ENCODE measurements around the gene RBPJL. TPM values are rescaled to one million over a fixed set of nuclear protein-coding genes. Genes with fewer than 3 reads are reported as not detected.

Gene RBPJL
- total and polyA plus RNA-seq, 2 of the 13 experiments (the other 11 are each of a cell fraction or from before 2014, with no cell fraction given): not detected

DNA sequence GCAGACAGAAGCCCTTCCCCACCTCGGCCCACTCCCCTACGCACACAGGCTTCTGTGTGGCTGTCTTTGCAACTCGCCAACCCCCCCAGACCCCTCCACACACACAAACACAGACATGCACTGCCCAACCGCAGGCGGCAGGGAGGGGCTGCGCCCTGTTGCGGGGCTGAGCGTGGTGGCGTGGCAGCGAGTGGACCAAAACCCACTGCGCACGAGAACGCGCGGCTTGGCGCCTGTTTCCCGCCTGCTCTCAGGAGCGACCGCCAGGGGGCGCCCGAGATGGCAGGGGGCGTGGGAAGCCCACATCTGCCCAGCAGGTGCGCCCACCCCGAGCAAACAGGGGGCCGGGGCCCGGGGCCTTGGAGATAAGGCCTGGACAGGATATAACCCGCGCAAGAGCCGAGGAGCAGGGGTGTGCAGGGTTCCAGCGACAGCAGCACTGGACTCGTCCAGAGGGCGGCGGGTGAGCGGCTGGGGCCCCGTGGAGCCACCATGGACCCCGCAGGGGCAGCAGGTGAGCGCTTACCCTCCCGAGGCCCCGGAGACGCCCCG lies at the start of gene RBPJL (continued):
- TF ChIP-seq RXRA (CRISPR knock-in tag; IDR thresholded peaks at IDR 0.05) (0 out of 2 replicates have a peak, but pooled peaks have one; percentile 12), POGZ (CRISPR knock-in tag; IDR thresholded peaks at IDR 0.05) (peak; percentile 40; the same call in 1 of the 2 replicates), MEIS2 (CRISPR knock-in tag; IDR thresholded peaks at IDR 0.05) (0 out of 2 replicates have a peak, but pooled peaks have one; percentile 30), ZNF572 (CRISPR knock-in tag; IDR thresholded peaks at IDR 0.05) (peak; percentile 90; the same call in 1 of the 2 replicates), GABPB1 (CRISPR knock-in tag; IDR thresholded peaks at IDR 0.05) (peak; percentile 46; the same call in 1 of the 2 replicates), ZMYM3 (CRISPR knock-in tag; IDR thresholded peaks at IDR 0.05) (peak; percentile 42; the same call in 1 of the 2 replicates), ZNF382 (CRISPR knock-in tag; IDR thresholded peaks at IDR 0.05; ENCODE audit: borderline replicate concordance) (no peak), ZNF605 (CRISPR knock-in tag; IDR thresholded peaks at IDR 0.05) (0 out of 2 replicates have a peak, but pooled peaks have one; percentile 44)
- TF ChIP-seq, protein P1, sequence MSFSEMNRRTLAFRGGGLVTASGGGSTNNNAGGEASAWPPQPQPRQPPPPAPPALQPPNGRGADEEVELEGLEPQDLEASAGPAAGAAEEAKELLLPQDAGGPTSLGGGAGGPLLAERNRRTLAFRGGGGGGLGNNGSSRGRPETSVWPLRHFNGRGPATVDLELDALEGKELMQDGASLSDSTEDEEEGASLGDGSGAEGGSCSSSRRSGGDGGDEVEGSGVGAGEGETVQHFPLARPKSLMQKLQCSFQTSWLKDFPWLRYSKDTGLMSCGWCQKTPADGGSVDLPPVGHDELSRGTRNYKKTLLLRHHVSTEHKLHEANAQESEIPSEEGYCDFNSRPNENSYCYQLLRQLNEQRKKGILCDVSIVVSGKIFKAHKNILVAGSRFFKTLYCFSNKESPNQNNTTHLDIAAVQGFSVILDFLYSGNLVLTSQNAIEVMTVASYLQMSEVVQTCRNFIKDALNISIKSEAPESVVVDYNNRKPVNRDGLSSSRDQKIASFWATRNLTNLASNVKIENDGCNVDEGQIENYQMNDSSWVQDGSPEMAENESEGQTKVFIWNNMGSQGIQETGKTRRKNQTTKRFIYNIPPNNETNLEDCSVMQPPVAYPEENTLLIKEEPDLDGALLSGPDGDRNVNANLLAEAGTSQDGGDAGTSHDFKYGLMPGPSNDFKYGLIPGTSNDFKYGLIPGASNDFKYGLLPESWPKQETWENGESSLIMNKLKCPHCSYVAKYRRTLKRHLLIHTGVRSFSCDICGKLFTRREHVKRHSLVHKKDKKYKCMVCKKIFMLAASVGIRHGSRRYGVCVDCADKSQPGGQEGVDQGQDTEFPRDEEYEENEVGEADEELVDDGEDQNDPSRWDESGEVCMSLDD (CRISPR knock-in tag; IDR thresholded peaks at IDR 0.05; ENCODE audit: borderline replicate concordance): no peak
- TF ChIP-seq, protein P2, sequence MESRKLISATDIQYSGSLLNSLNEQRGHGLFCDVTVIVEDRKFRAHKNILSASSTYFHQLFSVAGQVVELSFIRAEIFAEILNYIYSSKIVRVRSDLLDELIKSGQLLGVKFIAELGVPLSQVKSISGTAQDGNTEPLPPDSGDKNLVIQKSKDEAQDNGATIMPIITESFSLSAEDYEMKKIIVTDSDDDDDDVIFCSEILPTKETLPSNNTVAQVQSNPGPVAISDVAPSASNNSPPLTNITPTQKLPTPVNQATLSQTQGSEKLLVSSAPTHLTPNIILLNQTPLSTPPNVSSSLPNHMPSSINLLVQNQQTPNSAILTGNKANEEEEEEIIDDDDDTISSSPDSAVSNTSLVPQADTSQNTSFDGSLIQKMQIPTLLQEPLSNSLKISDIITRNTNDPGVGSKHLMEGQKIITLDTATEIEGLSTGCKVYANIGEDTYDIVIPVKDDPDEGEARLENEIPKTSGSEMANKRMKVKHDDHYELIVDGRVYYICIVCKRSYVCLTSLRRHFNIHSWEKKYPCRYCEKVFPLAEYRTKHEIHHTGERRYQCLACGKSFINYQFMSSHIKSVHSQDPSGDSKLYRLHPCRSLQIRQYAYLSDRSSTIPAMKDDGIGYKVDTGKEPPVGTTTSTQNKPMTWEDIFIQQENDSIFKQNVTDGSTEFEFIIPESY (CRISPR knock-in tag; IDR thresholded peaks at IDR 0.05): peak; percentile 81
- TF ChIP-seq, protein P3, sequence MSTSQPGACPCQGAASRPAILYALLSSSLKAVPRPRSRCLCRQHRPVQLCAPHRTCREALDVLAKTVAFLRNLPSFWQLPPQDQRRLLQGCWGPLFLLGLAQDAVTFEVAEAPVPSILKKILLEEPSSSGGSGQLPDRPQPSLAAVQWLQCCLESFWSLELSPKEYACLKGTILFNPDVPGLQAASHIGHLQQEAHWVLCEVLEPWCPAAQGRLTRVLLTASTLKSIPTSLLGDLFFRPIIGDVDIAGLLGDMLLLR (CRISPR knock-in tag; IDR thresholded peaks at IDR 0.05): peak; percentile 51; the same call in 1 of the 2 replicates
- TF ChIP-seq, protein P4, sequence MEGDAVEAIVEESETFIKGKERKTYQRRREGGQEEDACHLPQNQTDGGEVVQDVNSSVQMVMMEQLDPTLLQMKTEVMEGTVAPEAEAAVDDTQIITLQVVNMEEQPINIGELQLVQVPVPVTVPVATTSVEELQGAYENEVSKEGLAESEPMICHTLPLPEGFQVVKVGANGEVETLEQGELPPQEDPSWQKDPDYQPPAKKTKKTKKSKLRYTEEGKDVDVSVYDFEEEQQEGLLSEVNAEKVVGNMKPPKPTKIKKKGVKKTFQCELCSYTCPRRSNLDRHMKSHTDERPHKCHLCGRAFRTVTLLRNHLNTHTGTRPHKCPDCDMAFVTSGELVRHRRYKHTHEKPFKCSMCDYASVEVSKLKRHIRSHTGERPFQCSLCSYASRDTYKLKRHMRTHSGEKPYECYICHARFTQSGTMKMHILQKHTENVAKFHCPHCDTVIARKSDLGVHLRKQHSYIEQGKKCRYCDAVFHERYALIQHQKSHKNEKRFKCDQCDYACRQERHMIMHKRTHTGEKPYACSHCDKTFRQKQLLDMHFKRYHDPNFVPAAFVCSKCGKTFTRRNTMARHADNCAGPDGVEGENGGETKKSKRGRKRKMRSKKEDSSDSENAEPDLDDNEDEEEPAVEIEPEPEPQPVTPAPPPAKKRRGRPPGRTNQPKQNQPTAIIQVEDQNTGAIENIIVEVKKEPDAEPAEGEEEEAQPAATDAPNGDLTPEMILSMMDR (CRISPR knock-in tag; IDR thresholded peaks at IDR 0.05): peak; percentile 98
- TF ChIP-seq, protein P5, sequence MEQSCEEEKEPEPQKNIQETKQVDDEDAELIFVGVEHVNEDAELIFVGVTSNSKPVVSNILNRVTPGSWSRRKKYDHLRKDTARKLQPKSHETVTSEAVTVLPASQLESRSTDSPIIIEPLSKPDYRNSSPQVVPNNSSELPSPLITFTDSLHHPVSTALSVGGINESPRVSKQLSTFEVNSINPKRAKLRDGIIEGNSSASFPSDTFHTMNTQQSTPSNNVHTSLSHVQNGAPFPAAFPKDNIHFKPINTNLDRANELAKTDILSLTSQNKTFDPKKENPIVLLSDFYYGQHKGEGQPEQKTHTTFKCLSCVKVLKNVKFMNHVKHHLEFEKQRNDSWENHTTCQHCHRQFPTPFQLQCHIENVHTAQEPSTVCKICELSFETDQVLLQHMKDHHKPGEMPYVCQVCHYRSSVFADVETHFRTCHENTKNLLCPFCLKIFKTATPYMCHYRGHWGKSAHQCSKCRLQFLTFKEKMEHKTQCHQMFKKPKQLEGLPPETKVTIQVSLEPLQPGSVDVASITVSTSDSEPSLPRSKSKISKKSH (CRISPR knock-in tag; IDR thresholded peaks at IDR 0.05; ENCODE audit: borderline replicate concordance): peak; percentile 57; the same call in 1 of the 2 replicates
- TF ChIP-seq, protein P6, sequence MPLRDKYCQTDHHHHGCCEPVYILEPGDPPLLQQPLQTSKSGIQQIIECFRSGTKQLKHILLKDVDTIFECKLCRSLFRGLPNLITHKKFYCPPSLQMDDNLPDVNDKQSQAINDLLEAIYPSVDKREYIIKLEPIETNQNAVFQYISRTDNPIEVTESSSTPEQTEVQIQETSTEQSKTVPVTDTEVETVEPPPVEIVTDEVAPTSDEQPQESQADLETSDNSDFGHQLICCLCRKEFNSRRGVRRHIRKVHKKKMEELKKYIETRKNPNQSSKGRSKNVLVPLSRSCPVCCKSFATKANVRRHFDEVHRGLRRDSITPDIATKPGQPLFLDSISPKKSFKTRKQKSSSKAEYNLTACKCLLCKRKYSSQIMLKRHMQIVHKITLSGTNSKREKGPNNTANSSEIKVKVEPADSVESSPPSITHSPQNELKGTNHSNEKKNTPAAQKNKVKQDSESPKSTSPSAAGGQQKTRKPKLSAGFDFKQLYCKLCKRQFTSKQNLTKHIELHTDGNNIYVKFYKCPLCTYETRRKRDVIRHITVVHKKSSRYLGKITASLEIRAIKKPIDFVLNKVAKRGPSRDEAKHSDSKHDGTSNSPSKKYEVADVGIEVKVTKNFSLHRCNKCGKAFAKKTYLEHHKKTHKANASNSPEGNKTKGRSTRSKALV (CRISPR knock-in tag; IDR thresholded peaks at IDR 0.05): 0 out of 2 replicates have a peak, but pooled peaks have one; percentile 27
- TF ChIP-seq, protein P7, sequence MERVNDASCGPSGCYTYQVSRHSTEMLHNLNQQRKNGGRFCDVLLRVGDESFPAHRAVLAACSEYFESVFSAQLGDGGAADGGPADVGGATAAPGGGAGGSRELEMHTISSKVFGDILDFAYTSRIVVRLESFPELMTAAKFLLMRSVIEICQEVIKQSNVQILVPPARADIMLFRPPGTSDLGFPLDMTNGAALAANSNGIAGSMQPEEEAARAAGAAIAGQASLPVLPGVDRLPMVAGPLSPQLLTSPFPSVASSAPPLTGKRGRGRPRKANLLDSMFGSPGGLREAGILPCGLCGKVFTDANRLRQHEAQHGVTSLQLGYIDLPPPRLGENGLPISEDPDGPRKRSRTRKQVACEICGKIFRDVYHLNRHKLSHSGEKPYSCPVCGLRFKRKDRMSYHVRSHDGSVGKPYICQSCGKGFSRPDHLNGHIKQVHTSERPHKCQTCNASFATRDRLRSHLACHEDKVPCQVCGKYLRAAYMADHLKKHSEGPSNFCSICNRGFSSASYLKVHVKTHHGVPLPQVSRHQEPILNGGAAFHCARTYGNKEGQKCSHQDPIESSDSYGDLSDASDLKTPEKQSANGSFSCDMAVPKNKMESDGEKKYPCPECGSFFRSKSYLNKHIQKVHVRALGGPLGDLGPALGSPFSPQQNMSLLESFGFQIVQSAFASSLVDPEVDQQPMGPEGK (CRISPR knock-in tag; IDR thresholded peaks at IDR 0.05): peak; percentile 70; the same call in 1 of the 2 replicates

All from HepG2 (cell line).